ENCODE results near the gene PLCB4.

DNA sequence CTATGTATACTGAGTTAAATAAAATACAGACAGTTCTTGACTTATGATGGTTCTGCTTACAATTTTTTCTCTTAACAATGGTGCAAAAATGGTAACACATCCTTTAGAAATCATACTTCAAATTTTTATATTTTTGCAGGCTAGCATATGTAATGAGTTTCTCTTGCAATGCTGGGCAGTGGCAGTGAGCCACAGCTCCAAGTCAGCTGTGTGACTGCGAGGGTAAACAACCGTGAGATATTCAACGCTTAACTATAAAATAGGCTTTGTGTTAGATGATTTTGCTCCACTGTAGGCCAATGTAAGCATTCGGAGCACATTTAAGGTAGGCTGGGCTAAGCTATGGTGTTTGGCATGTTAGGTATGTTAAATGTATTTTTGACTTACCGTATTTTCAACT lies 136.1 kb downstream of the PLCB4 start:
- no peak for TF ChIP-seq CTCF (IDR thresholded peaks at IDR 0.05)
- TF ChIP-seq ELF1 (IDR thresholded peaks at IDR 0.05), result no peak
- no peak for TF ChIP-seq TCF12 (IDR thresholded peaks at IDR 0.05)
- TF ChIP-seq RAD21 (IDR thresholded peaks at IDR 0.05; ENCODE audit: low read length), result no peak
- no peak for TF ChIP-seq POLR2AphosphoS5 (IDR thresholded peaks at IDR 0.05; ENCODE audit: low read depth, low read length)
- no peak for TF ChIP-seq EZH2phosphoT487 (IDR thresholded peaks at IDR 0.05; ENCODE audit: borderline replicate concordance, low read depth)
- TF ChIP-seq, protein P1, sequence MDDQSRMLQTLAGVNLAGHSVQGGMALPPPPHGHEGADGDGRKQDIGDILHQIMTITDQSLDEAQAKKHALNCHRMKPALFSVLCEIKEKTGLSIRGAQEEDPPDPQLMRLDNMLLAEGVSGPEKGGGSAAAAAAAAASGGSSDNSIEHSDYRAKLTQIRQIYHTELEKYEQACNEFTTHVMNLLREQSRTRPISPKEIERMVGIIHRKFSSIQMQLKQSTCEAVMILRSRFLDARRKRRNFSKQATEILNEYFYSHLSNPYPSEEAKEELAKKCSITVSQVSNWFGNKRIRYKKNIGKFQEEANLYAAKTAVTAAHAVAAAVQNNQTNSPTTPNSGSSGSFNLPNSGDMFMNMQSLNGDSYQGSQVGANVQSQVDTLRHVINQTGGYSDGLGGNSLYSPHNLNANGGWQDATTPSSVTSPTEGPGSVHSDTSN (IDR thresholded peaks at IDR 0.05), result no peak
- no peak for TF ChIP-seq EP300 (IDR thresholded peaks at IDR 0.05; ENCODE audit: borderline replicate concordance in 1 of 2, low read depth in 1 of 2, low read length in 1 of 2)
- TF ChIP-seq GABPA (IDR thresholded peaks at IDR 0.05; ENCODE audit: low read depth), result no peak

All from SK-N-SH (cell line).